ENCODE data around the gene PSTPIP1. TPM values are rescaled to one million over a fixed set of nuclear protein-coding genes. Genes with fewer than 3 reads are reported as not detected.

PSTPIP1 gene
- total RNA-seq, 1 donor from 2014 or later, result 12.4 TPM

Other genes starting within 250 kb of the PSTPIP1 start
- 58.0 TPM for gene SCAPER, start 89.8 kb upstream of the PSTPIP1 start, total RNA-seq (ENCODE audit: unreplicated experiment)
- 137 TPM for gene RCN2, start 63.4 kb upstream of the PSTPIP1 start, total RNA-seq (ENCODE audit: unreplicated experiment)
- 190 TPM for gene TSPAN3, start 76.0 kb downstream of the PSTPIP1 start, total RNA-seq (ENCODE audit: unreplicated experiment)